IMR-90 (cell line): ENCODE results near the gene PDHB. TPM values are rescaled to one million over a fixed set of nuclear protein-coding genes. Genes with fewer than 3 reads are reported as not detected.

Source experiments
- ATAC-seq: fragments of 200-7000 bp; cut with Tn5 transposase; 2 replicates; pipeline ENCODE4 v1.9.1; 2020; ENCODE audit warnings: low read depth, mild to moderate bottlenecking, moderate library complexity
- BruUV-seq: library from RNA; stranded (reverse); fragments of 400-500 nt; replicated peaks from 2 replicates; lab custom pipeline; 2021; lab: Mats Ljungman, UMichigan
- CTCF ChIA-PET: fragments of 300-600 bp; formaldehyde crosslinking; extraction: SDS; loops from one replicate; lab custom pipeline; 2021; ENCODE audit warnings: antibody characterized with exemption; lab: Yijun Ruan, JAX
- POLR2A ChIA-PET: fragments of 300-600 bp; sonication (Branson Sonifier 250); formaldehyde crosslinking; loops from one replicate; lab custom pipeline; 2022; ENCODE audit warnings: antibody characterized with exemption; ENCODE audit not compliant: unreplicated experiment; lab: Charles Lee
- DNase-seq: peaks from one replicate; pipeline ENCODE4 v3.0.0; 2013
- H2AFZ ChIP-seq: replicated peaks from 2 replicates; pipeline ENCODE3; 2013; ENCODE audit warnings: low read length, mild to moderate bottlenecking; ENCODE audit not compliant: poor library complexity
- H2AK5ac ChIP-seq: 2 replicates; pipeline ENCODE4 v1.6.1; 2013; ENCODE audit warnings: low read depth, low read length, inconsistent platforms
- H2AK9ac ChIP-seq: replicated peaks from 2 replicates; pipeline ENCODE3; 2013; ENCODE audit warnings: mild to moderate bottlenecking, low read depth, low read length, moderate library complexity; ENCODE audit not compliant: poor library complexity
- H2BK120ac ChIP-seq: 2 replicates; pipeline ENCODE4 v1.6.1; 2013; ENCODE audit warnings: low read depth, low read length, inconsistent platforms
- H2BK15ac ChIP-seq: 3 replicates; pipeline ENCODE4 v1.6.1; 2013; ENCODE audit warnings: low read depth, low read length, inconsistent platforms
- H2BK20ac ChIP-seq: 2 replicates; pipeline ENCODE4 v1.6.1; 2013; ENCODE audit warnings: low read depth, mild to moderate bottlenecking, inconsistent platforms, low read length, moderate library complexity
- H2BK5ac ChIP-seq: 2 replicates; pipeline ENCODE4 v1.6.1; 2013; ENCODE audit warnings: mild to moderate bottlenecking, low read depth, low read length, inconsistent platforms; ENCODE audit not compliant: poor library complexity, severe bottlenecking
- H3K14ac ChIP-seq: replicated peaks from 2 replicates; pipeline ENCODE4 v1.6.1; 2013; ENCODE audit warnings: low read depth, low read length, inconsistent platforms
- H3K18ac ChIP-seq: 2 replicates; pipeline ENCODE4 v1.6.1; 2013; ENCODE audit warnings: low read depth, low read length, control low read depth
- H3K23ac ChIP-seq: 2 replicates; pipeline ENCODE4 v1.6.1; 2013; ENCODE audit warnings: low read depth, low read length, inconsistent platforms
- H3K27ac ChIP-seq: 2 replicates; pipeline ENCODE4 v1.5.1; 2013; ENCODE audit warnings: mild to moderate bottlenecking, control low read depth, low read length; ENCODE audit not compliant: insufficient read depth
- H3K27me3 ChIP-seq: 2 replicates; pipeline ENCODE4 v1.6.1; 2013; ENCODE audit warnings: low read length; ENCODE audit not compliant: control insufficient read depth, insufficient read depth
- H3K36me3 ChIP-seq: 2 replicates; pipeline ENCODE4 v1.6.1; 2013; ENCODE audit warnings: low read length, mixed read lengths; ENCODE audit not compliant: control insufficient read depth, insufficient read depth
- H3K4ac ChIP-seq: 2 replicates; pipeline ENCODE4 v1.6.1; 2013; ENCODE audit warnings: low read depth, low read length, inconsistent platforms
- H3K4me1 ChIP-seq: 2 replicates; pipeline ENCODE4 v1.6.1; 2013; ENCODE audit warnings: low read length, mixed read lengths; ENCODE audit not compliant: control insufficient read depth, insufficient read depth
- H3K4me2 ChIP-seq: 2 replicates; pipeline ENCODE4 v1.6.1; 2013; ENCODE audit warnings: low read depth, mild to moderate bottlenecking, control low read depth, low read length, moderate library complexity
- H3K4me3 ChIP-seq: 2 replicates; pipeline ENCODE4 v1.5.1; 2013; ENCODE audit warnings: low read depth, mild to moderate bottlenecking, control low read depth, low read length, moderate library complexity; ENCODE audit not compliant: insufficient read depth
- H3K56ac ChIP-seq: 2 replicates; pipeline ENCODE4 v1.6.1; 2013; ENCODE audit warnings: low read length, inconsistent platforms; ENCODE audit not compliant: insufficient read depth; ENCODE audit errors: extremely low read depth
- H3K79me1 ChIP-seq, 2 experiments: 2 replicates each; pipeline ENCODE4 v1.6.1; 2013; ENCODE audit warnings: low read length in 2 of 2, inconsistent platforms in 1 of 2, low read depth in 1 of 2
- H3K9ac ChIP-seq: 2 replicates; pipeline ENCODE4 v1.6.1; 2013; ENCODE audit warnings: low read depth, low read length, control low read depth
- H3K9me1 ChIP-seq: 2 replicates; pipeline ENCODE4 v1.6.1; 2013; ENCODE audit warnings: low read length, inconsistent platforms; ENCODE audit not compliant: insufficient read depth
- H3K9me3 ChIP-seq: 2 replicates; pipeline ENCODE4 v1.6.1; 2013; ENCODE audit warnings: low read length; ENCODE audit not compliant: control insufficient read depth, insufficient read depth
- H4K20me1 ChIP-seq: 2 replicates; pipeline ENCODE4 v1.6.1; 2013; ENCODE audit warnings: low read length, inconsistent platforms; ENCODE audit not compliant: insufficient read depth
- H4K5ac ChIP-seq: 2 replicates; pipeline ENCODE4 v1.6.1; 2013; ENCODE audit warnings: mild to moderate bottlenecking, low read depth, low read length, control low read depth
- H4K8ac ChIP-seq, 2 experiments: 2 replicates each; pipeline ENCODE4 v1.6.1; 2013; ENCODE audit warnings: low read depth in 2 of 2, low read length in 2 of 2, control low read depth in 1 of 2, inconsistent platforms in 1 of 2
- H4K91ac ChIP-seq: 2 replicates; pipeline ENCODE4 v1.6.1; 2013; ENCODE audit warnings: low read depth, low read length, inconsistent platforms; ENCODE audit not compliant: insufficient read depth
- BHLHE40 ChIP-seq: fragments of 150-350 bp; IDR thresholded peaks from 2 replicates; pipeline ENCODE4 v1.6.1; 2016; ENCODE audit warnings: mild to moderate bottlenecking, low read depth, low read length
- CEBPB ChIP-seq: IDR thresholded peaks from 2 replicates; pipeline ENCODE4 v1.6.1; 2012; ENCODE audit warnings: low read depth, low read length, improper control_type of control experiment
- CHD1 ChIP-seq: IDR thresholded peaks from 2 replicates; pipeline ENCODE4 v1.6.1; 2012; ENCODE audit warnings: low read depth, low read length, improper control_type of control experiment
- FOS ChIP-seq: fragments of 150-350 bp; IDR thresholded peaks from 2 replicates; pipeline ENCODE4 v1.6.1; 2016; ENCODE audit warnings: low read depth, low read length
- MAFK ChIP-seq: IDR thresholded peaks from 2 replicates; pipeline ENCODE4 v1.6.1; 2012; ENCODE audit warnings: low read depth, low read length, improper control_type of control experiment
- MAZ ChIP-seq: IDR thresholded peaks from 2 replicates; pipeline ENCODE4 v1.6.1; 2012; ENCODE audit warnings: low read depth, mild to moderate bottlenecking, low read length, improper control_type of control experiment, moderate library complexity, borderline replicate concordance
- MXI1 ChIP-seq: IDR thresholded peaks from 2 replicates; pipeline ENCODE4 v1.6.1; 2012; ENCODE audit warnings: low read depth, mild to moderate bottlenecking, low read length, moderate library complexity, borderline replicate concordance
- NFE2L2 ChIP-seq: fragments of 150-350 bp; IDR thresholded peaks from 2 replicates; pipeline ENCODE4 v1.6.1; 2016; ENCODE audit warnings: low read depth, mild to moderate bottlenecking, low read length
- POLR2A ChIP-seq: IDR thresholded peaks from 2 replicates; pipeline ENCODE4 v1.6.1; 2012; ENCODE audit warnings: mild to moderate bottlenecking, low read depth, low read length
- RAD21 ChIP-seq: IDR thresholded peaks from 2 replicates; pipeline ENCODE4 v1.6.1; 2012; ENCODE audit warnings: low read length, improper control_type of control experiment
- RCOR1 ChIP-seq: IDR thresholded peaks from 2 replicates; pipeline ENCODE4 v1.6.1; 2012; ENCODE audit warnings: mild to moderate bottlenecking, low read length, improper control_type of control experiment; ENCODE audit not compliant: insufficient replicate concordance
- RFX5 ChIP-seq: IDR thresholded peaks from 2 replicates; pipeline ENCODE4 v1.8.0; 2012; ENCODE audit warnings: low read depth, mild to moderate bottlenecking, low read length, moderate library complexity
- SMC3 ChIP-seq: fragments of 150-350 bp; IDR thresholded peaks from 2 replicates; pipeline ENCODE4 v1.6.1; 2016; ENCODE audit warnings: low read depth, mild to moderate bottlenecking, antibody characterized with exemption, low read length, moderate library complexity
- USF2 ChIP-seq: fragments of 150-350 bp; IDR thresholded peaks from 2 replicates; pipeline ENCODE4 v1.6.1; 2017; ENCODE audit warnings: mild to moderate bottlenecking, antibody characterized with exemption, low read length, low read depth
- WGBS, 2 experiments: methylation state at CpG; one replicate each; pipeline versions ENCODE4 v1.1.5 to v1.1.7; 2013; ENCODE audit warnings: missing lambda C conversion rate in 2 of 2; ENCODE audit not compliant: insufficient read length in 1 of 2; ENCODE audit errors: extremely low coverage in 2 of 2; 5-methylcytosine and 5-hydroxymethylcytosine counted together
- dilution Hi-C: fragments of 300-500 bp; cut with HindIII; formaldehyde crosslinking; loops from one replicate; pipeline ENCODE4 v1.14.3; 2018; ENCODE audit warnings: low sequenced_read_pairs; ENCODE audit not compliant: unreplicated experiment
- in situ Hi-C: fragments of 300-500 bp; cut with MboI; formaldehyde crosslinking; loops from 3 replicates; pipeline ENCODE4 v1.14.3; 2019; ENCODE audit warnings: low sequenced_read_pairs, inconsistent platforms, mixed read lengths
- intact Hi-C: fragments of 100-400 bp; cut with micrococcal nuclease; formaldehyde crosslinking; loops from 2 replicates; pipeline ENCODE4 v1.10.0; 2022
- polyA plus RNA-seq, 3 experiments: library from polyadenylated mRNA; depleted of rRNA; stranded (reverse); fragments of >200 nt; gene quantifications; 2 replicates each; pipeline ENCODE4 v1.2.3, GENCODE V29; 2012; ENCODE audit warnings: low replicate concordance in 1 of 3
- total RNA-seq: library from RNA; depleted of rRNA; stranded (reverse); fragments of >200 nt; gene quantifications from 2 replicates; pipeline ENCODE4 v1.2.3, GENCODE V29; 2012

PDHB gene
- total and polyA plus RNA-seq, 2 of the 4 experiments (the other 2 are of a cell fraction): 69.2 to 73.5 TPM

GRCh38 chr3:58417075-58417474 is 16.6 kb downstream of the PDHB start:
- Histone ChIP-seq H2BK5ac (no peak overlapping the region), H3K9me3 (no peaks in the 10 kb centered on the region), H3K9me1 (peaks cover 3% of the 10 kb centered on the region; the same call in 1 of the 2 replicates), H3K23ac (no peak overlapping the region; the same call in 1 of the 2 replicates), H4K91ac (no peak overlapping the region), H3K79me1 (peaks cover 0 to 10% of the 10 kb centered on the region in 2 experiments; a peak in 2 of 4 replicates), H2AK9ac (no peak overlapping the region), H4K8ac (no peak overlapping the region), H4K20me1 (no peaks in the 10 kb centered on the region), H3K27ac (no peak overlapping the region), H4K5ac (no peak overlapping the region), H2AFZ (no peak overlapping the region), H3K36me3 (peaks cover 48% of the 10 kb centered on the region; the same call in 1 of the 2 replicates), H3K18ac (no peak overlapping the region), H3K4me2 (no peak overlapping the region), H3K9ac (no peak overlapping the region), H3K27me3 (no peaks in the 10 kb centered on the region), H3K4ac (no peak overlapping the region), H3K4me1 (peaks cover 4% of the 10 kb centered on the region), H2BK15ac (no peak overlapping the region), H2BK20ac (no peak overlapping the region), H3K14ac (no peak overlapping the region), H3K56ac (no peak overlapping the region), H2AK5ac (no peak overlapping the region), H3K4me3 (no peak overlapping the region), H2BK120ac (no peak overlapping the region)
- dilution Hi-C loops: no loop called here
- intact Hi-C loops: no loop called here
- no TSS peak for BruUV-seq
- ChIA-PET CTCF (no interaction called here), POLR2A (no interaction called here)
- no peak for DNase-seq
- TF ChIP-seq SMC3: no peak
- no peak for TF ChIP-seq NFE2L2
- TF ChIP-seq MAZ: no peak
- TF ChIP-seq CHD1: no peak
- no peak for TF ChIP-seq USF2
- TF ChIP-seq CEBPB: no peak
- TF ChIP-seq RCOR1: no peak
- TF ChIP-seq FOS: no peak
- TF ChIP-seq BHLHE40: no peak
- TF ChIP-seq RAD21: no peak
- no peak for TF ChIP-seq POLR2A
- no peak for TF ChIP-seq MAFK
- TF ChIP-seq RFX5: no peak
- TF ChIP-seq MXI1: no peak
- ATAC-seq: no peak
- WGBS, 2 experiments: no CpG with 5 or more reads among the region's 2 CpGs
- in situ Hi-C loops: loop anchor here (25.0 kb wide), 1 partner anchor 230 kb away; no protein-coding TSS in a partner anchor
